ENCODE data around the gene LEMD1. TPM values are rescaled to one million over a fixed set of nuclear protein-coding genes. Genes with fewer than 3 reads are reported as not detected.

The LEMD1 gene
- total RNA-seq, 1 donor: not detected

DNA sequence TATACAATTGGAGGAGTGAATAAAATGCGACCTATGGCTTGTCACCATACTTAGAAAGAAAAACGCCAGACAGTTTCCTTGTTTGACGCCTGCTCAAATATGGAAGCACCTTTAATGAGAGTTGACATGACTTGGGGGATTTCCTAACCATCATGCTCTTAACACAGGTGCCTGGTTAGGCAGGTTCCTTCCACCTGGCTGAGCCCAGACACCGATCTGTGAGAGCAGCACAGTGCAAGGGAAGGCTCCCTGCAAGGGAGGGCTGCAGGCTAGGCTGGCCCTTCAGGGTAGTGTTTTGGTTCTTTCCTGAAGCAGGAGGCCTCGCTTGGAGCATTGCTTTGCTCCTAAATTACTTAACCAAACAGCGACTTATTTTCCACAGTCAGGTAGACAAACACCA is 40.6 kb downstream of the LEMD1 start:
- TF ChIP-seq, protein P1, sequence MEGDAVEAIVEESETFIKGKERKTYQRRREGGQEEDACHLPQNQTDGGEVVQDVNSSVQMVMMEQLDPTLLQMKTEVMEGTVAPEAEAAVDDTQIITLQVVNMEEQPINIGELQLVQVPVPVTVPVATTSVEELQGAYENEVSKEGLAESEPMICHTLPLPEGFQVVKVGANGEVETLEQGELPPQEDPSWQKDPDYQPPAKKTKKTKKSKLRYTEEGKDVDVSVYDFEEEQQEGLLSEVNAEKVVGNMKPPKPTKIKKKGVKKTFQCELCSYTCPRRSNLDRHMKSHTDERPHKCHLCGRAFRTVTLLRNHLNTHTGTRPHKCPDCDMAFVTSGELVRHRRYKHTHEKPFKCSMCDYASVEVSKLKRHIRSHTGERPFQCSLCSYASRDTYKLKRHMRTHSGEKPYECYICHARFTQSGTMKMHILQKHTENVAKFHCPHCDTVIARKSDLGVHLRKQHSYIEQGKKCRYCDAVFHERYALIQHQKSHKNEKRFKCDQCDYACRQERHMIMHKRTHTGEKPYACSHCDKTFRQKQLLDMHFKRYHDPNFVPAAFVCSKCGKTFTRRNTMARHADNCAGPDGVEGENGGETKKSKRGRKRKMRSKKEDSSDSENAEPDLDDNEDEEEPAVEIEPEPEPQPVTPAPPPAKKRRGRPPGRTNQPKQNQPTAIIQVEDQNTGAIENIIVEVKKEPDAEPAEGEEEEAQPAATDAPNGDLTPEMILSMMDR (IDR thresholded peaks at IDR 0.05; ENCODE audit: insufficient read depth, low read depth, low read length): no peak
- no peak for DNase-seq (ENCODE audit: low read depth)
- no peak overlapping the region for H3K4me3 ChIP-seq (ENCODE audit: low read depth, low read length)

DNA sequence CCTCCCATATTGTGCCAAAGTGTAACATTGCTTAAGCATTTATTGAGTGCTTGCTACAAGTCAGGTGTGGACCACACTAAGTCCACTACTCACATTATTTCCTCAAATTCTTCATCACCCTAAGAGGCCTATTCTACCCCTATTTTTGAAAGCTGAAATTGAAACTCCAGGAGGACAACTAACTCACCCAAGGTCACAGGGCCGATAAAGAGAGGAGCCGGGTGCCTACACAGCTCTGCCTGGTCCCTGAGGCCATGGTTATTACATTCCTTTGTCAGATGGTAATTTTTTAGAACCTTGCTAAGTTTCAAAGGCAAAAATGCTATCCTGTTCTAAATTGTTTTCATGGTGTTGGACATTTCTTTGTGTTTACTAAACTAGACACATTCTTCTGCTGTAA is 41.0 kb downstream of the LEMD1 start:
- no peak overlapping the region for H3K4me3 ChIP-seq (ENCODE audit: low read depth, low read length)
- TF ChIP-seq, protein P1 (IDR thresholded peaks at IDR 0.05; ENCODE audit: insufficient read depth, low read depth, low read length): no peak
- DNase-seq (ENCODE audit: low read depth): no peak

DNA sequence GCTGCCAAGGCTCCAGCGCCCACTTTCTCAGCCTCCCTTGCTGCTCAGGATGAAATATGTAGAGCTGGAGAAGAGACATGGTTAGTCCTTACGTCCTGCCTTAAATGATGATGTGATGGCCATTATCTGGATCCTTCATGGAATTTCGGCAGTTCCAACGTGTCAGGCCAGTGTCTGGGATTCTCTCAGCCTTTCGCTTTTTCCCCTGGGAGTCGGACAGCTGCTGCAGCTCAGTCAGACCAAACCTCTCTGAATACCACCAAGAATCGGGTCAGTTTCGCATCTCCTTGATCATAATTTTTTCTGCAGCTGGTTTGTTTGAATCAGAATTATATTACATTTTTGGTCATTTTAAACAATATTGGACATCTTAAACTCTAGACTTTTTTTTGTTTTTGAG is 42.8 kb downstream of the LEMD1 start:
- H3K4me3 ChIP-seq (ENCODE audit: low read depth, low read length): no peak overlapping the region
- TF ChIP-seq, protein P1 (IDR thresholded peaks at IDR 0.05; ENCODE audit: insufficient read depth, low read depth, low read length): no peak
- DNase-seq (ENCODE audit: low read depth): no peak

DNA sequence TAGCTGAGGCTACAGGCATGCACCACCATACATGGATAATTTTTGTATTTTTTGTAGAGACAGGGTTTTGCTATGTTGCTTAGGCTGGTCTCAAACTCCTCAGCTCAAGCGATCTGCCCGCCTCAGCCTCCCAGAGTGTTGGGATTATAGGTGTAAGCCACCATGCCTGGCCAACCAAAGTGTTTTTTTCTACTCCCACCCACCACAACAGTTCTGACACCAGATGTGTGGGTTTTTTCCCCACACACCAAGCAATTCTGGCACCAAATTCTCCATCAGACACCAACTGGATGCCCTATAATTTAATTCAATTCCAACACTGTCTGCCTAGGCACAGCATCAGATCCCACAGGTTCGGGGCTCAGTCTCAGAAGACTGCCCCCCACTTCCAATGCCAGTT is 44.5 kb downstream of the LEMD1 start:
- DNase-seq (ENCODE audit: low read depth): no peak
- no peak overlapping the region for H3K4me3 ChIP-seq (ENCODE audit: low read depth, low read length)
- TF ChIP-seq, protein P1 (IDR thresholded peaks at IDR 0.05; ENCODE audit: insufficient read depth, low read depth, low read length): no peak

DNA sequence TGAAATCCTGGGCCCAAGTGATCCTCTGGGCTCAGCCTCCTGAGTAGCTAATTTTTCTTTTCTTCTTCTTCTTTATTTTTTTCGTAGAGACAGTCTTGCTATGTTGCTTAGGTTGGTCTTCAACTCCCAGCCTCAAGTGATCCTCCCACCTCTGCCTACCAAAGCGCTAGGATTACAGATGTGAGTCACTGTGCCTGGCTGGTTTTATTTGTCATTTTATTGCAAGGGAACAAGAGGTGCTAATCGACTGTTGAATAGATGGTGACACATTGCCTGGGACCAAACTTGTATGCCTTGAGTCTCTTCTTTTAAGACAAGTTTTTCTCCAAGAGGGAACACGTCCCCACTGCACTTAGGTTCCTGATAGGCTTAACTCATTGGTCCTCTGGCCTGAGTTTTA is 45.1 kb downstream of the LEMD1 start:
- no peak for DNase-seq (ENCODE audit: low read depth)
- TF ChIP-seq, protein P1 (IDR thresholded peaks at IDR 0.05; ENCODE audit: insufficient read depth, low read depth, low read length): no peak
- H3K4me3 ChIP-seq (ENCODE audit: low read depth, low read length): no peak overlapping the region

DNA sequence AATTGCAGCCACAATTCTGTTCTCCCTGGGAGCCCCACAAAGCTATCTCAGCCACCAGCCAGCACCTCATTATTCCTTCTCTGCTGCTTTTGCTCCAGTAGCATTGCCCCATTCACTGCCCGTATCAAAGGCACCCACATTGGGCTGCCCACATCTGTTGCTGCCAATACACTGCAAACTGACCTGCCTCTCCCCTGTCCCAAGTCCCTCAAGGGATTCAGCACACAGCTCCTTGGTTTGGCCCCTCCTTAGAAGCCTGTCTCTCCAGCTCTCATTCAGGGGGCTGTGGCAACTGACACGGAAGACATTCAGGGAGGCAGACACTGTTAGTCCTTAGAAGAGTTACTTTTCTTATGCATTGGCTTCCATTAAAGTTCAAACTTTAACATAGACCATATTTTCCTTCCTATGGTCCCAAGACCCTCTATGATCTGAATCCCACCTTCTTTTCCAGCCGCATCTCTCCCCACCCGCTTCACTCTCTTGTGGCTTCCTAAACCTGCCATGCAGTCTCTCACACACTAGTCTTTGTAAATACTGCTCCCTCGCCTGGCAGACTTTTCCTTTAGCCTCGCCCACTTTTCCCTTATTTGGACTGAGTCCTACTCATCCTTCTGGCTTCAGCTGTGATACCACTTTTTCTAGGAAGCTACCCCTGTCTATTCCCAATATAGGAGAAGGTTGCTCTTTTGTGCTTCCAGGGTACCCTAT is 45.9 kb downstream of the LEMD1 start:
- peak; percentile 43 for DNase-seq (ENCODE audit: low read depth)
- H3K4me3 ChIP-seq (ENCODE audit: low read depth, low read length): no peak overlapping the region
- TF ChIP-seq, protein P1 (IDR thresholded peaks at IDR 0.05; ENCODE audit: insufficient read depth, low read depth, low read length): peak; percentile 13
